Measurements from ENCODE around the gene FRK. TPM values are rescaled to one million over a fixed set of nuclear protein-coding genes. Genes with fewer than 3 reads are reported as not detected.
"Not testable (repeated sequence)": the region's sequence is repeated elsewhere in the genome, so short reads cannot be mapped to it uniquely, and the experiment has no call there.

The FRK gene
- total RNA-seq, 1 donor from 2014 or later, result 0.80 TPM

DNA sequence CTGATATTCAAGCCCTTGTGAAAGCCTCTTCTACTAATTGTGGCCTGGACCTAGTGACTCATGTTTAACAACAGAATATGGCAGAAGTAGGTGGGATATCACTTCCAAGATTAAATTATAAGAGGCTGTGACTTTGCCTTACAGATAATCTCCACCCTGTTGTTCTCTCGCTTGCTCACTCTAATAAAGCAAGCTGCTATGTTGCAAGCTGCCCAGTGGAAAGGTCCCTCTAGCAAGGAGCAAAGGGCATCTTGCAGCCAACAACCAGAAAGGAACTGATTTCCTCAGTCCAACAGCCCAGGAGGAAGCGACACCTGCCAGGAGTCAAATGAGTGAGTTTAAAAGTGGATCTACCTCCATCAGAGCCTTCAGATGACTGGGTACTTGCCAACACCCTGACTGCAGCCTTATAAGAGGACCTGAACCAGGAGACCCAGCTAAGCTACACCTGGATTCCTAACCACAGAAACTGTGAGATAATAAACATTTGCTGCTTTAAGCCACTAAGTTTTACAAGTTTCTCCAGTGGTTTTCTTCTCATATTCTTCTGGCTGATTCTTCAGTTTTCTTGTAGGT lies 112.6 kb downstream of the FRK start:
- no peak for DNase-seq (ENCODE audit: low spot score)

DNA sequence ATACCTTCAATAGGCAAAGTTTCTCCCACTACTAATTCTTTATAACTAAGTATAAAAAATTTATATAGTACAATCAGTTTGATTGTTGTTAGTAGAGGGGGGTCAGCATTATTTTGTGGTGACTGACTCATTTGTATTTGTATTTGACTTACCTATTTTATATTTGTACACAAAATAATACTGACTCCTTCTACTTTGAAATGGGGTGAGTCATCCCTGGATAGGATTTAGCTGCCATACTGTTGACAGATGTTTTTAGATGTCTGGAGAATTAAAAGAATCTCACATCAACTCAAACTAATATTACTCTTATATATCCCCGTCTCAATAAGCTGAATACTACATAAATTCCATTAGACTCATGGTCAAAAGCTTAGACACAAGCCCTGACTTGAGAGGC lies 114.9 kb downstream of the FRK start:
- no peak for DNase-seq (ENCODE audit: low spot score)

DNA sequence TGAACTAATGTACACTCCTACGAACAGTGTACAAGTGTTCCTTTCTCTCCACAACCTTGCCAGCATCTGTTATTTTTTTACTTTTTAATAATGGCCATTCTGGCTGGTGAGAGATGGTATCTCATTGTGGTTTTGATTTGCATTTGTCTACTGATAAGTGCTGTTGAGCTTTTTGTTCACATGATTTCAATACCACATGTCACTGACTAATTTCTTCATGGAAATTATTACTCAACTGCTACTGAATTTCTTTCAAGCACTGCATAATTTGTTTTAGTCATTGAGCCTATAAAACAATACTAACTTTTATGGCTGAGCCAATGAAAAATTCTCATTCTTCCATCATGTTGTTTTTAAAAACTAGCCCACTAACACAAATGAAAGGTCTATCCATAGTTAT lies 115.4 kb downstream of the FRK start:
- no peak for DNase-seq (ENCODE audit: low spot score)

DNA sequence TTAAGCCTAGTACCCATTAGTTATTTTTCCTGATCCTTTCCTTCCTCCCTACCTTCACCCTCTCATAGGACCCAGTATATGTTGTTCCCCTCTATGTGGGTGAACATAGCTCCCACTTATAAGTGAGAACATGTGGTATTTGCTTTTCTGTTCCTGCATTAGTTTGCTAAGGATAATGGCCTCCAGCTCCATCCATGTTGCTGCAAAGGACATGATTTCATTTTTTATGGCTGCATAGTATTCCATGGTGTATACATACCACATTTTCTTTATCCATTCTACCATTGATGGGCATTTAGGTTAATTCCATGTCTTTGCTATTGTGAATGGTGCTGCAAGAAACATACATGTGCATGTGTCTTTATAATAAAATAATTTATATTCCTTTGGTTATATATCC lies 115.9 kb downstream of the FRK start:
- DNase-seq (ENCODE audit: low spot score), result not testable (repeated sequence)

DNA sequence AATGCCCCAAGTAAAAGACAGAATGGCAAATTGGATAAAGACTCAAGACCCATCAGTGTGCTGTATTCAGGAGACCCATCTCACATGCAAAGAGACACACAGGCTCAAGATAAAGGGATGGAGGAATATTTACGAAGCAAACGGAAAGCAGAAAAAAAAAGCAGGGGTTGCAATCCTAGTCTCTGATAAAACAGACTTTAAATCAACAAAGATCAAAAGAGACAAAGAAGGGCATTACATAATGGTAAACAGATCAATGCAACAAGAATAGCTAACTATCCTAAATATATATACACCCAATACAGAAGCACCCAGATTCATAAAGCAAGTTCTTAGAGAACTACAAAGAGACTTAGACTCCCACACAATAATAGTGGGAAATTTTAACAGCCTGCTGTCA lies 123.2 kb downstream of the FRK start:
- DNase-seq (ENCODE audit: low spot score), result not testable (repeated sequence)

DNA sequence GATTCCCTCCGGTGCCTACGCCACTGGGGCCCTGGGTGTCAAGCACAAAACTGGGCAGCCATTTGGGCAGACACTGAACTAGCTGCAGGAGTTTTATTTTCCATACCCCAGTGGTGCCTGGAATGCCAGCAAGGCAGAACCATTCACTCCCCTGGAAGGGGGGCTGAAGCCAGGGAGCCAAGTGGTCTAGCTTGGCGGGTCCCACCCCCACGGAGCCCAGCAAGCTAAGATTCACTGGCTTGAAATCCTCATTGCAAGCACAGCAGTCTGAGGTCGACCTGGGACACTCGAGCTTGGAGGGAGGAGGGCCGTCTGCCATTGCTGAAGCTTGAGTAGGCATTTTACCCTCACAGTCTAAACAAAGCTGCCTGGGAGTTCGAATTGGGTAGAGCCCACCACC lies 125.3 kb downstream of the FRK start:
- no peak for DNase-seq (ENCODE audit: low spot score)

DNA sequence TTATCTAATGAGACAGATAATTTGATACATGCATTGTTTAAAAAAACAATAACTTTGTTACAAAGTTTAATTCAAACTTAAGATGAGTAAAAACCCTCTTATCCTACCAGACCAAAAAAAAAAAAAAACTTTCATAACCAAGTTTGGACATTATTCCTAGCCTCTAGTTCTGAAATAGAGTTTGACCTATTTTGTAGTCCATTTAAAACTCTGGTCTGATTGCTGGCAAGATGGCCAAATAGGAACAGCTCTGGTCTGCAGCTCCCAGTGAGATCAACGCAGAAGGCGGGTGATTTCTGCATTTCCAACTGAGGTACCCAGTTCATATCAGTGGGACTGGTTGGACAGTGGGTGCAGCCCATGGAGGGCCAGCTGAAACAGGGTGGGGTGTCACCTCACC lies 125.9 kb downstream of the FRK start:
- DNase-seq (ENCODE audit: low spot score), result no peak

DNA sequence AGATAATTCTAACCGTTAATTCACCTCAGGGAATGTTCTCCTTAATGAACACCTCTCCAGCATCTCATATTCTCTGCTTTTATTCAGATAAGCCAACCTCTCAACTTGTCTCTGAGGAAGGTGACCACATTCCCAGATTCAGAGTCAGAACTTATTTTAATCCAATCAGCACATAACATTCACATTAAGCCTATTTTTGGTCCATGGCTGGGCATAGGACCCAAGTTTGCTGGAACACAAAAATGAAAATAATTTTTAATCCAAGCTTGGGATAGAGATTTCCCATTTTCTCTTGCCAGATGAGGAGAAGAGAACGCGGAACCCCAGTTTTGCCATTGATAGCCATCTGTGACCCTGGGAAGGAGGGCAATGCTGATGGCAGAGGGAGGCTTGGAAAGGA lies 126.5 kb downstream of the FRK start:
- no peak for DNase-seq (ENCODE audit: low spot score)

DNA sequence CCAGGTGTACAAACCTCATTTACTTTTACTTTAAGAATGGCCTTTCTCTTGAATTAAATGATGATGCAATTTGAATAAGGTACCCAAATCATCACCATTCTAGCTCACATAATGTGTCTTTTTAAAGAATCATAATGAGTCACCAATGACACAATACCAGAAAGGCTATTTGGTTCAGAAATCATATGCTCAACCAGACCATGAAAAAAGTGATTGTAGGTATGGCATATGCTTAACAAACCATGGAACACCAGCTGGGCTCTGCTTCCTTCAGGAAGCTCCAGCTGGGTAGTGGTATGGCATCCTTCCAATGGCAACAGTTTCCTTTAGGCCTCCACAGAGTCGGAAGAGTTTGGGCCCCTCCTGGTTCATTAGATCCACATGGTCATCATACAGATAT lies 128.2 kb downstream of the FRK start:
- no peak for DNase-seq (ENCODE audit: low spot score)

DNA sequence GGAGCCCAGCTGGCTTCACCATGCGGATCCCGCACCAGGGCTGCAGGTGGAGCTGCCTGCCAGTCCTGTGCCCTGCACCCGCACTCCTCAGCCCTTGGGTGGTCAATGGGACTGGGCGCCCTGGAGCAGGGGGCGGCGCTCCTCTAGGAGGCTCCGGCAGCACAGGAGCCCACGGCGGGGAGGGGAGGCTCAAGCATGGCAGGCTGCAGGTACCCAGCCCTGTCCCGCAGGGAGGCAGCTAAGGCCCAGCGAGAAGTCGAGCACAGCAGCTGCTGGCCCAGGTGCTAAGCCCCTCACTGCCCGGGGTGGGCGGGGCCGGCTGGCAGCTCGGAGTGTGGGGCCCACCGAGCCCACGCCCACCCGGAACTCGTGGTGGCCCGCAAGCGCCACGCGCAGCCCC lies 132.7 kb downstream of the FRK start:
- DNase-seq (ENCODE audit: low spot score), result not testable (repeated sequence)

DNA sequence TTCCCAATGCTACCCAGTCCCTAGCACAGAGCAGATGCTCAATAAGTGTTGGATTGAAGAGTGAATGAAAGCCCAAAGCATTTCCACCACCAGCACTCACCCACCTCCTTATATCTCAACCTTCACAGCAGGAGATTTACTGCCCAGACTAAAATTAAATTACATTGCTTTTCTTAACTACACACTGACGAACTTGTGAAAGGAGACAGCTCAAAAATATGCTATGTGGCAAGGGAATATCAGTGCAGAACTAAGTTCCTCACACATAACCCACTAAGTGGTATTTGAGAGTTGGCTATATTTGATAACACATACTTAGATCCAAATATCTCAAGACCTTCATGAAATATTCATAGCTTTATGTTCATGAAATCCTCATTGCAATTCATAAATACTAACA lies 137.7 kb downstream of the FRK start:
- no peak for DNase-seq (ENCODE audit: low spot score)

DNA sequence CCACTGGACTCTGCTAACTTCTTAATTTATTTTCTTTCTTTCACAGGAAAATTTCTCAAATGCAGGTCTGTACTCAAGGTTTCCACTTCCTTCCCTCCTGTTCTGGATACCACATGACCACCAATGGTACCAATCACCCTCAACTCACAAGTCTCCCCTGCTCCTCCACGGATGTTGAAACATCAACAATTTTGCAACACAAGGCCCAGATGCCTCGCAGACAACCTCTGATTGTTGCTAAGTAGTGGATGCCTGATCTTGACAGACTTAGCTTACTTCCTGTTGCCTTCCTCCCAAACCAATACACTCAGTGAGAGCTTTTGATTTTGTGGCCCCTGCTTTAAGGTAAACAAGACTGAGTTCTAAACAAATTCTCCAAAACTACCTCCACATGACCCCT lies 146.6 kb downstream of the FRK start:
- DNase-seq (ENCODE audit: low spot score), result no peak

DNA sequence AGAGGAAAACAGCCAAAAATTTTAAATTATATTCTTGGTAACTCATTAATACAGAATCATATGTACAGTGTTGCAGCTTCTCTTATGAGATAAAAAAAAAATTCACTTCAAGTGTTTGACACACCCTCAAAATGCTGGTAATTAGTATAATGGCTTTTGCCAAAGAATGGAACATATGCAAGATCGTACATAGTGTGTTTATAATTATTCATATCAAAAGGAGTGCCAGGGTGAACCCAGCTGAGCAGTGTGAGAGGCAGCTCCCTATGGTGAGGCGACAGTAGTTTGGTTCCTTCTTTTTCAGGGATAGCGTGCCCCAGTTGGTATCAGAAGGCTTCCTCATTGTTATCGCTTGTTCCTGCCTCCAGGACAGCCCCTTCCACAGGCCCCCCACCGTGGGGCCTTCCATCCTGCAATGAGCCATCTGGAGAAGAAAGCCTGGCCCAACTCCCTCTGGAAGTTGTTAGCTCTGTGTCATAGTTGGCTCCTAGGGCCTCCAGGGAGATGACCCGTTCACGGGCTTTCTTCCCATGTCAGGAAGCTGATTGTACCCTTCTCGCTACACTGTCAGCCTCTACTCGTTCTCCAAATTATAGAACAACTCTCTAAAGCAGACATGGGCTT lies 150.7 kb downstream of the FRK start:
- DNase-seq (ENCODE audit: low spot score), result no peak

DNA sequence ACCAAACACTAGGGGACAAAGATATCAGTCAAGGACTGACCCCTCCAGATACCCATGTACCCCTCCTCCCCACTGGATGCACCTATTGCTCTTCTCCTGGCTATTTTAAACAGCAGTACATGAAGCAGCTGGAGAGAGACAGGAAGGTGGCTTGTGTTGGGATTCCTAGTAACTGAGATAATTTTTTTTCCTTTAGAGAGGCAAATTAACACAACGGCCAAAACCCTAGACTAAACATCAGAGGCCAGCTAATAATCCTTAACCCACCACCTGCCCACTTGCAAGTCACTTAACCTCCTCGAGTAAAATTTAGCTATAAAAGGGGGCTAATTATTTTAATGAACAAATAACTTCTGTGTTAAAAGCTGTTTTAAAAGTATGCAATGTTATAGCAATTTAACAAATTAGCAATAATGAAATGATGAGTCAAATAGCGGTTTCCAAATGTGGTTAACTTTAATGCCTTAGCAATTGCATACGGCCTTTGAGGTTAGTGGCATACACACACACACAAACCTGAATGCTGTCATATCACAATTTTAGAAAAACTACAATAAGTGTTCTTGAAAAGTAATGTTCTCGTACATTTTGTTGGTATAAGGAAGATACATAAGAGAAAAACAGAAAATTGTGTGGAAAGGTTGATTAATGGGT lies 151.7 kb downstream of the FRK start:
- DNase-seq (ENCODE audit: low spot score), result no peak

DNA sequence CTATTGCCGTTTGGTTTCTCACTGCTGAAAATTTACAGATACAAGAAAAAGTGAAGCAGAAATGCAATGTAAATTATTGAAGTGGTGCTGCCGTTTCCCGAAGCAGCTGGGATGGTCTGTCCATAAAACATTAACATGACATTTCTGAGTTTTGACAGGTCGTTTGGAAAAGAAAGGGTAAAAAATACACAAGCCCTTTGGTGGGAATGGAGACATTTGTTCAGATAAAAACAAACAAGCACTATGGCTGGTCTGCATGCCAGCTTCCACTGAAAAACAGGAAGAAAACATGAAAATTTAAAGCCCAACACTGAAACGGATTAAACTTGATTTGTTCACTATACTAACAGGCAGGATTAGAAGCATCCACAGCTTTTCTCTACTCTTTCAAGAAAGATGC lies 155.2 kb downstream of the FRK start:
- DNase-seq (ENCODE audit: low spot score), result no peak

DNA sequence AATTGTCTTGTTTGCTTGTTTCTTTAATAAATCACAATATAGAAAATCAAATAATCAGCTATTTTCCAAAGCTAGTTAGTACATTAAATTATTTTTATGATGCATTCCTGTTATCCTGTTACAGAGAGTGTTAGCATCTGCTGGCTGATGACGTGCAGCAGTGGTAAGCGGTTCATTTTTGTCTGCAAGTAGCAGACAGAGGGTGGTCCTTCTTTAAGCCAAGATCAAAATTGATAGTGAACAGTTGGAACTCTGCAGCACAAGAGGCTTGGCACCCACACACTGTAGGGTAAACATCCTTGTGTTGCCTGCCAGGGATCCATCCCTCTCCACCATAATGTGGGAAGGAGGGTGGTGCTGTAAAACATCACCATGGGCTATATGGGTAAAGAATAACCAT lies 158.3 kb downstream of the FRK start:
- DNase-seq (ENCODE audit: low spot score), result no peak

DNA sequence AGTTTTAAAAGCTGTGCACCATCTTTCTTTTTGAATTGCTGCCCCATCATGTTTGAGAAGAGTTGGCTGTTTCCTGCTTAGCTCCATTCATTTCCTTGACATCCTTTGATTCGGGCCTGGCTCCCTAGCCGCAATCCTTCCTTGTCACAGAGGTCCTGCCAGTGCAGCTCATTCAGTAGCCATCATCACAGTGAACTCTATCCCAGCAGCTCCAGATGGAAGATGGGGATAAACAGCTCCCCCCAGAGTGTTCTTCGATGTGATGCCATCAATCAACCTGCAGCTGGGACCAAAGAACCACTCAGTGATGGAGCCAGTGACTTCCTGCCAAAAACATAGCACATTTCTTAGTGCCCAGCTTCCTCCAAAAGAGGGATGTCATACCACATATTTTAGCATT lies 158.8 kb downstream of the FRK start:
- DNase-seq (ENCODE audit: low spot score), result no peak

DNA sequence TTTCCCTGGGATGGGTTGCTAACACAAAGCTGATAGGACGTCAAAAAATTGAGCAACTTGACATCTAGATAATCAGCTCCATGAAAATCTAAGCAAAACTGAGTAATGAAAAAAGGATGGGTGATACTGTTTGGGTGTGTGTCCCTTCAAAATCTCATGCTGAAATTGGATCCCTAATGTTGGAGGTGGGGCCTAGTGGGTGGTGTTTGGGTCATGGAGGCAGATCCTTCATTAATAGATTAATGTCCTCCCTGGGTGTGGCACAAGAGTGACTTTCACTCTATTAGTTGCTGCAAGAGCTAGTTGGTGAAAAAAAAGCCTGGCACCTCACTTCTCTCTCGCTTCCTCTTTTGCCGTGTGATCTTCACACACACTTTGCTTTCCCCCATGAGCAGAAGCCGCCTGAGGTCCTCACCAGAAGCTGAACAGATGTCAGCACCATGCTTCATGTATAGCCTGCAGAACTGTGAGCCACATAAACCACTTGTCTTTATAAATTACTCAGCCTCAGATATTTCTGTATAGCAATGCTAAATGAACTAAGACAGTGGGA lies 160.9 kb downstream of the FRK start:
- DNase-seq (ENCODE audit: low spot score), result no peak

DNA sequence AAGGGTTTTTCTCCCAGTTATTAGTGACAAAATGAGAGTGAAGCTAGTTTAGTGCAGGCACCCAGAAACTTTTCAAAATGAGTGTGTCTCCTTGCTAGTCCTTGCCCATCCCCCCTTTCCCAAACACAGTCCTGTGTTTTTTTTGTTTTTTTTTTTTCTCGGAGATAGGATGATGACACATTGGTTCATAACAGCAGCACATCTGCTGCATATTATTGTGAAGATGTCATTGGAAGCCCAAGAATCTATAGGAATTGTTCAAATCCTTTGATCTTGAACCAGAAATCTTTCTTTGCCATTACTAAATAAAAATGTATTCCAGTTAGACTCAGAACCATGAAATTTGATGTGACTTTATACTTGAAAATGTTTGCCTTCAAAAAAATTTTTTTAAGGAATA lies 162.4 kb downstream of the FRK start:
- DNase-seq (ENCODE audit: low spot score), result no peak

DNA sequence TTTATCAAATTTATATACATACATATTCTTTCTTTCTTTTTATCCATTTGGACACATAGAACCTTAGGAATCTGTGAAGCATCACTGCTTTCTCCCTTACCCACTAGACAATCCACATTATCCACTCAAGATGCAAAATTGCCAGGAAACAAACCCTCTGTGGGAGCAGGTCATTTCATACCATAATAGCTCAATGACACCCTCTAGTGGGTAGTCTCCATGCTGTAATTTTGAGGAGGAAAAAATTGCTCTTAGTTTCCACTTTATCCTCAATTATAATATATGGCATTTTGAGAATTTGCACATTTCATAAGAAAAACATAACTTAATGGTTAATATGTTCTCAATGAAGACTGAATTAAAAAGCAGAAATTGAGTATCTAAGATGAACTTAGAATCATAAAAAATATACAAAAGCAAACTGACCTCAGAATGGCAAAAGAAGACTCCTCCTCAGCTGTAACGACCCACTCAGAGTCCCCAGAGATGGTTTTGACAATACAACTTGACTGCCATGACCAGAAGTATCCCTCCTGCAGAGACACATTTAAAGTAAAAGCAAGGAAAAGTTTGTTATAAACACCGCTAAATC lies 164.1 kb downstream of the FRK start:
- DNase-seq (ENCODE audit: low spot score), result no peak

DNA sequence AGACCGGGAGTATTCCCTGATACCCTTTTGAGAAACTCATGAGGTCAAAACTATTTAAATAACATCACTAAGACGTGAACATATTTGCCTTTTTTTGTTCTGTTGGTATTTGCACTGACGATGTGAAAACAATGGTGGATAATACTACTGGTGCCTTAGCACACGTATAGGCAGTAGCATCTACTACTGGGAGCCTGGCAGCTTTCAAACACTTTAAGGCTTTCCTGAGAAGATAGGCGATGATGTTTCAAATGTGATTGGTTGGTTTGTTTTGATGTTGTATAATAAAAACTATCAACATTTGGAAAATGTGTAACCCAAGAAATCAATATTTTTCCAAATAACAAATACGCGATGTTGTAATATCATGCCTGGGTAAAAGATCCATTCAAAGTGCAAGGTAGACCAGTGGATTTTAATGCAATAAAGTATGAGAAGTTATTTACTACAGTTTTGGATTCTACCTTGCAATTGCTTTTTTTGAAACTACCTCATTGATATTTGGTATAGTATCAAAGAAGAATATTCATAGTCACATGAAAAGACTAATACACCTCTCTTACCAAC lies 166.2 kb downstream of the FRK start:
- no peak for DNase-seq (ENCODE audit: low spot score)

DNA sequence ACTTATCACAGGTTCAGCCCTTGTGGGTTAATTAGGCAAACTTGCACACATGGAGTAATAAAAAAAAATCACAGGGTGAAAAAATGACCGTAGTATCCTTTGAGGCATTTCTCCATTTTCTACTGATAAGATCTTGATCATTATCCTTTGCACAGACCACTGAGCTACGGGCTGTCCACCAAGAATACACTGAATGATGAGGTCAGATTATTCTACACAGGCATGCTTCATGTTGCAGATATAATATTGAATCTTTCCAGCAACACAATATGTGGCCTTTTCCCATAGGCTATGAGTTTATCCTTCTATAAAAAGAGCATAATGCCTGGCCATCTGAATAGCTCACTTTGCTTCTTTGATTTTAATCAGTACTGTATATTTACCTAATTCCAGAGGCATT lies 168.9 kb downstream of the FRK start:
- no peak for DNase-seq (ENCODE audit: low spot score)
